ENCODE results near the gene KLHL7. TPM values are rescaled to one million over a fixed set of nuclear protein-coding genes. Genes with fewer than 3 reads are reported as not detected.

KLHL7 gene
- total RNA-seq, 3 donors from 2014 or later (not counting 1 experiment from before 2014, with no cell fraction given): 13.9 to 19.1 (median 14.5) TPM

DNA sequence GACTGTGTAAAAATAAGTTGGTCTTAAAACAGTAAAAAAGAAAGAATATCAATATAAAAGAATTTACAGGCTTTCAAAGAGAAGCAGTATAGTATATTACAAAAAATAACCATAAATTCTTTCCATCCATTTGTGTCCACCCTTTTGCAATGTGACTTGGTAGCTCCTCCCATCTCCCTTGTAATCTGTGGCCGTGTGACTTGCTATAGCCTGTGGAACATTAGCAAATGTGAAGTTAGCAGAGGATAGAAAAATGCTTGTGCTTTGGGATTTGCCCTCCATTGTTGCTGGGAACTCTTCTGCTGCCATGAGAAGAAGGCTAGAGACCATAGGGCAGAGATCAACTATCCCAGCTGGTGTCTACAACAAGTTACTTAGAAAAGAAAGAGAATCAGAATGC is 30.2 kb downstream of the KLHL7 start:
- Histone ChIP-seq H3K27ac (ENCODE audit: low read length) (no peak overlapping the region), H3K9me3 (ENCODE audit: control insufficient read depth, insufficient read depth, low read length) (no peaks in the 10 kb centered on the region), H3K36me3 (ENCODE audit: control insufficient read depth, insufficient read depth, low read length) (no peaks in the 10 kb centered on the region), H3K27me3 (ENCODE audit: control insufficient read depth, insufficient read depth, low read length) (no peaks in the 10 kb centered on the region), H3K4me1 (ENCODE audit: control insufficient read depth, insufficient read depth, low read length) (no peaks in the 10 kb centered on the region), H3K4me3 (ENCODE audit: low read length) (no peak overlapping the region)
- H3K36me3 Mint-ChIP-seq: peaks cover 6% of the 10 kb centered on the region
- no peaks in the 10 kb centered on the region for H3K27me3 Mint-ChIP-seq (ENCODE audit: low read depth in 2 of 2)
- TF ChIP-seq, protein P1, sequence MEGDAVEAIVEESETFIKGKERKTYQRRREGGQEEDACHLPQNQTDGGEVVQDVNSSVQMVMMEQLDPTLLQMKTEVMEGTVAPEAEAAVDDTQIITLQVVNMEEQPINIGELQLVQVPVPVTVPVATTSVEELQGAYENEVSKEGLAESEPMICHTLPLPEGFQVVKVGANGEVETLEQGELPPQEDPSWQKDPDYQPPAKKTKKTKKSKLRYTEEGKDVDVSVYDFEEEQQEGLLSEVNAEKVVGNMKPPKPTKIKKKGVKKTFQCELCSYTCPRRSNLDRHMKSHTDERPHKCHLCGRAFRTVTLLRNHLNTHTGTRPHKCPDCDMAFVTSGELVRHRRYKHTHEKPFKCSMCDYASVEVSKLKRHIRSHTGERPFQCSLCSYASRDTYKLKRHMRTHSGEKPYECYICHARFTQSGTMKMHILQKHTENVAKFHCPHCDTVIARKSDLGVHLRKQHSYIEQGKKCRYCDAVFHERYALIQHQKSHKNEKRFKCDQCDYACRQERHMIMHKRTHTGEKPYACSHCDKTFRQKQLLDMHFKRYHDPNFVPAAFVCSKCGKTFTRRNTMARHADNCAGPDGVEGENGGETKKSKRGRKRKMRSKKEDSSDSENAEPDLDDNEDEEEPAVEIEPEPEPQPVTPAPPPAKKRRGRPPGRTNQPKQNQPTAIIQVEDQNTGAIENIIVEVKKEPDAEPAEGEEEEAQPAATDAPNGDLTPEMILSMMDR (IDR thresholded peaks at IDR 0.05): no peak
- DNase-seq: no peak
- H3K9me3 Mint-ChIP-seq: no peaks in the 10 kb centered on the region
- WGBS (ENCODE audit: insufficient coverage): 100% methylated on average over 1 of the region's 1 CpG
- intact Hi-C loops (cut with micrococcal nuclease): no loop called here
- ATAC-seq: no peak
- H3K27ac Mint-ChIP-seq: no peak overlapping the region
- no peaks in the 10 kb centered on the region for H3K4me1 Mint-ChIP-seq
- no peak overlapping the region for H3K4me3 Mint-ChIP-seq

DNA sequence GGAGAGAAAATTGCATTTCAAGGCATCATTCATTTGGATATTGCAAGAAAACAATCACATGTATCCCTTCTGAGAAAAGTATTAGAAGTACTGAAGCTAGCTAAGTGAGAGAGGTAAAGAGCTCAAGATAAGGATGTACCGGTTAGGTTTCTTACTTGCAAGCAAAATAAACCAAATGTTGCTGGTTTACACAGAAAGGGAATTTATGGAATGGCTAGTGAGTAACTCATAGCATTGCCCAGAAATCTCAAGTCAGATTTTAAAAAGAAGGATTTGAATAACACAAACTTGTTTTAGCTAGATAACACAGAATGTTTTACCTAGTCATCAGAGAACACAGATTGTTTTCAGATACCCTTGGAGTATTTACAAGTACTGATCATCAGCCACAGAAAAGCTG is 30.6 kb downstream of the KLHL7 start:
- no peaks in the 10 kb centered on the region for H3K4me1 ChIP-seq (ENCODE audit: control insufficient read depth, insufficient read depth, low read length)
- peaks cover 6% of the 10 kb centered on the region for H3K36me3 Mint-ChIP-seq
- no peak overlapping the region for H3K4me3 ChIP-seq (ENCODE audit: low read length)
- TF ChIP-seq, protein P1 (IDR thresholded peaks at IDR 0.05): no peak
- no peaks in the 10 kb centered on the region for H3K9me3 ChIP-seq (ENCODE audit: control insufficient read depth, insufficient read depth, low read length)
- H3K9me3 Mint-ChIP-seq: no peaks in the 10 kb centered on the region
- DNase-seq: no peak
- H3K4me3 Mint-ChIP-seq: no peak overlapping the region
- WGBS (ENCODE audit: insufficient coverage): 92% methylated on average over 1 of the region's 1 CpG
- H3K27ac Mint-ChIP-seq: no peak overlapping the region
- no peak overlapping the region for H3K27ac ChIP-seq (ENCODE audit: low read length)
- no peaks in the 10 kb centered on the region for H3K4me1 Mint-ChIP-seq
- no peaks in the 10 kb centered on the region for H3K27me3 Mint-ChIP-seq (ENCODE audit: low read depth in 2 of 2)
- no peaks in the 10 kb centered on the region for H3K27me3 ChIP-seq (ENCODE audit: control insufficient read depth, insufficient read depth, low read length)
- intact Hi-C loops (cut with micrococcal nuclease): no loop called here
- no peaks in the 10 kb centered on the region for H3K36me3 ChIP-seq (ENCODE audit: control insufficient read depth, insufficient read depth, low read length)
- no peak for ATAC-seq

DNA sequence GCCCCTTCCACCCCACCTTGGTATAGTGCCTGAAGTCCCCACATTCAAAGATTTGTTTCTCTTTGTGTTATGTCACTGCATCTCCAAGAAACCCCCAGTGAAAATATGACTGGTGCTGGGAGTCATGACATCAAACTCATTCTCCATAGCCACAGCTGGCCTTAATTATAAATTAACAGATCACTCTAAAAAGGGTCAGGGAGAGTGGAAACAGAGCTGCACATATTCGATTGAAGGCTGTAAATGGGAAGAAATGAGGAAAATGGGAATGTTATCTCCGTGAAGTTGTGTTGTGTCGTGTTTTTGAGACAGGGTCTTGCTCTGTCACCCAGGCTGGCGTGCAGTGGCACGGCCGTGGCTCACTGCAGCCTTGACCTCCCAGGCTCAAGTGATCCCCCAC is 52.1 kb downstream of the KLHL7 start:
- no peaks in the 10 kb centered on the region for H3K36me3 Mint-ChIP-seq

DNA sequence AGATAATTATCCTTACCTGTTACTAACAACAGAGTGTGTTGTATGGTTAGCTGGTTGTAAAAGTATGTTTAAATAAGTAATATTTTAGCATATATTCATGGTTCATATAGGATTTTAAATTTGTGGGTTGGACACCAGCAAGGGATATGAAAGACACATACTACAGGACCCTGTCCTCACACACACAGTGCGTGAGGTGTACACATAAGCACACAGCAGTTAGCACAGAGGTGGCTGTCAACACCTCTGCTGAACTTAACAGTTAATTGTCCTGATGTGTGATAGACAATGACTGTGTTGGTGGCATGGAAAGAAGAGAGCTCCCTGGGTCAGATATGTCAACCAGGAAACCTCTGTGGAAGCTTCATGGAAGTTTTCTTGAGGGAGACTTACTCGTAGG is 53.0 kb downstream of the KLHL7 start:
- H3K36me3 Mint-ChIP-seq: no peaks in the 10 kb centered on the region
- no peaks in the 10 kb centered on the region for H3K4me1 Mint-ChIP-seq
- TF ChIP-seq, protein P1 (IDR thresholded peaks at IDR 0.05): no peak
- no peaks in the 10 kb centered on the region for H3K9me3 ChIP-seq (ENCODE audit: control insufficient read depth, insufficient read depth, low read length)
- H3K27ac Mint-ChIP-seq: no peak overlapping the region
- no peaks in the 10 kb centered on the region for H3K27me3 Mint-ChIP-seq (ENCODE audit: low read depth in 2 of 2)
- no peaks in the 10 kb centered on the region for H3K27me3 ChIP-seq (ENCODE audit: control insufficient read depth, insufficient read depth, low read length)
- intact Hi-C loops (cut with micrococcal nuclease): no loop called here
- no peaks in the 10 kb centered on the region for H3K36me3 ChIP-seq (ENCODE audit: control insufficient read depth, insufficient read depth, low read length)
- DNase-seq (no peak), ATAC-seq (no peak)
- WGBS (ENCODE audit: insufficient coverage): 100% methylated on average over 2 of the region's 2 CpGs
- no peaks in the 10 kb centered on the region for H3K9me3 Mint-ChIP-seq
- no peak overlapping the region for H3K4me3 Mint-ChIP-seq
- no peak overlapping the region for H3K4me3 ChIP-seq (ENCODE audit: low read length)
- no peaks in the 10 kb centered on the region for H3K4me1 ChIP-seq (ENCODE audit: control insufficient read depth, insufficient read depth, low read length)
- no peak overlapping the region for H3K27ac ChIP-seq (ENCODE audit: low read length)

More for the DNA sequence above, 52.1 kb downstream of the KLHL7 start:
- Histone ChIP-seq H3K27me3 (ENCODE audit: control insufficient read depth, insufficient read depth, low read length) (no peaks in the 10 kb centered on the region), H3K4me1 (ENCODE audit: control insufficient read depth, insufficient read depth, low read length) (no peaks in the 10 kb centered on the region), H3K4me3 (ENCODE audit: low read length) (no peak overlapping the region), H3K27ac (ENCODE audit: low read length) (no peak overlapping the region), H3K9me3 (ENCODE audit: control insufficient read depth, insufficient read depth, low read length) (no peaks in the 10 kb centered on the region), H3K36me3 (ENCODE audit: control insufficient read depth, insufficient read depth, low read length) (peaks cover 2% of the 10 kb centered on the region)
- 80% methylated on average over 6 of the region's 6 CpGs for WGBS (ENCODE audit: insufficient coverage)
- Mint-ChIP-seq H3K4me3 (no peak overlapping the region), H3K9me3 (no peaks in the 10 kb centered on the region), H3K27me3 (ENCODE audit: low read depth in 2 of 2) (no peaks in the 10 kb centered on the region), H3K27ac (no peak overlapping the region), H3K4me1 (no peaks in the 10 kb centered on the region)
- intact Hi-C loops (cut with micrococcal nuclease): no loop called here
- TF ChIP-seq, protein P1 (IDR thresholded peaks at IDR 0.05): no peak
- ATAC-seq (no peak), DNase-seq (no peak)
